Activated CD8-positive, alpha-beta memory T cell treated with anti-CD3 and anti-CD28 coated beads, Interleukin-2, amount 10 ng/mL, durations not matched to agents 7 days and 5 days (primary cell): ENCODE measurements around the gene SCUBE1. TPM values are rescaled to one million over a fixed set of nuclear protein-coding genes. Genes with fewer than 3 reads are reported as not detected.

Experiments used
- ATAC-seq: fragments of 150-1000 bp; cut with Tn5 transposase; one replicate; pipeline ENCODE4 v1.10.0; 2021; ENCODE audit warnings: moderate library complexity
- CTCF ChIA-PET: fragments of 350-600 bp; sonication (Branson Sonifier 250); formaldehyde crosslinking; loops from one replicate; lab custom pipeline; 2021; ENCODE audit warnings: antibody characterized with exemption; lab: Charles Lee
- DNase-seq: peaks from one replicate; pipeline ENCODE4 v3.0.0-alpha.2; 2020
- H3K27ac Mint-ChIP-seq: one replicate; pipeline ENCODE4 v1.8.0; 2021; ENCODE audit warnings: mild to moderate bottlenecking, mixed read lengths
- H3K27me3 Mint-ChIP-seq: one replicate; pipeline ENCODE4 v1.8.0; 2021; ENCODE audit warnings: mixed read lengths
- H3K36me3 Mint-ChIP-seq: one replicate; pipeline ENCODE4 v1.8.0; 2021; ENCODE audit warnings: mild to moderate bottlenecking, mixed read lengths
- H3K4me1 Mint-ChIP-seq: one replicate; pipeline ENCODE4 v1.8.0; 2021; ENCODE audit warnings: mixed read lengths
- H3K4me3 Mint-ChIP-seq: one replicate; pipeline ENCODE4 v1.8.0; 2021; ENCODE audit warnings: mild to moderate bottlenecking, moderate library complexity, mixed read lengths
- H3K9me3 Mint-ChIP-seq: one replicate; pipeline ENCODE4 v1.8.0; 2022; ENCODE audit warnings: low read depth, mixed read lengths
- total RNA-seq, 2 experiments: library from RNA; stranded (reverse); gene quantifications; one replicate each; pipeline ENCODE4 v1.2.3, GENCODE V29; 2021

SCUBE1 gene
- total RNA-seq, 2 experiments from 2014 or later = 0.40 to 3.0 TPM

GRCh38 chr22:43239193-43239780 is 103.9 kb downstream of the SCUBE1 start:
- no peak for DNase-seq
- ATAC-seq = no peak
- no peaks in the 10 kb centered on the region for H3K36me3 Mint-ChIP-seq
- no peaks in the 10 kb centered on the region for H3K4me1 Mint-ChIP-seq
- H3K9me3 Mint-ChIP-seq = no peaks in the 10 kb centered on the region
- H3K27me3 Mint-ChIP-seq = peaks cover 3% of the 10 kb centered on the region
- H3K4me3 Mint-ChIP-seq = no peak overlapping the region
- no peak overlapping the region for H3K27ac Mint-ChIP-seq
- CTCF ChIA-PET = interaction anchor here (2.1 kb wide), 1 partner anchor 107 kb away, joined by 6 read pairs; no protein-coding TSS in a partner anchor

GRCh38 chr22:43238526-43239006 is 104.6 kb downstream of the SCUBE1 start:
- ATAC-seq (no peak), DNase-seq (no peak)
- Mint-ChIP-seq H3K4me1 (no peaks in the 10 kb centered on the region), H3K9me3 (no peaks in the 10 kb centered on the region), H3K27ac (no peak overlapping the region), H3K4me3 (no peak overlapping the region), H3K27me3 (peaks cover 3% of the 10 kb centered on the region), H3K36me3 (no peaks in the 10 kb centered on the region)
- CTCF ChIA-PET = interaction anchor here (2.1 kb wide), 1 partner anchor 108 kb away, joined by 6 read pairs; no protein-coding TSS in a partner anchor

- DNase-seq (no peak), ATAC-seq (no peak)
- Mint-ChIP-seq H3K9me3 (no peaks in the 10 kb centered on the region), H3K36me3 (no peaks in the 10 kb centered on the region), H3K27ac (no peak overlapping the region), H3K27me3 (peaks cover 5% of the 10 kb centered on the region), H3K4me1 (no peaks in the 10 kb centered on the region), H3K4me3 (no peak overlapping the region)
- CTCF ChIA-PET = interaction anchor here (0.9 to 2.1 kb wide), 2 partner anchors 109 to 244 kb away, joined by 3 to 6 read pairs; no protein-coding TSS in a partner anchor
Observed at GRCh38 chr22:43237280-43237679, 105.9 kb downstream of the SCUBE1 start.

GRCh38 chr22:43236411-43237166 is 106.6 kb downstream of the SCUBE1 start:
- H3K9me3 Mint-ChIP-seq = no peaks in the 10 kb centered on the region
- H3K27ac Mint-ChIP-seq = no peak overlapping the region
- H3K36me3 Mint-ChIP-seq = no peaks in the 10 kb centered on the region
- CTCF ChIA-PET = no interaction called here
- DNase-seq (no peak), ATAC-seq (no peak)
- H3K27me3 Mint-ChIP-seq = peaks cover 5% of the 10 kb centered on the region
- H3K4me1 Mint-ChIP-seq = no peaks in the 10 kb centered on the region
- no peak overlapping the region for H3K4me3 Mint-ChIP-seq

- no peak overlapping the region for H3K27ac Mint-ChIP-seq
Observed at GRCh38 chr22:43235445-43236409, 107.4 kb downstream of the SCUBE1 start.

GRCh38 chr22:43234264-43234988 is 108.7 kb downstream of the SCUBE1 start:
- H3K27ac Mint-ChIP-seq = no peak overlapping the region
- CTCF ChIA-PET = interaction anchor here (0.7 to 1.0 kb wide), 4 partner anchors 39 to 152 kb away, joined by 3 to 6 read pairs (median 4); no protein-coding TSS in a partner anchor
- ATAC-seq (no peak), DNase-seq (no peak)
- no peaks in the 10 kb centered on the region for H3K9me3 Mint-ChIP-seq
- peaks cover 3% of the 10 kb centered on the region for H3K4me1 Mint-ChIP-seq
- H3K36me3 Mint-ChIP-seq = no peaks in the 10 kb centered on the region
- H3K4me3 Mint-ChIP-seq = no peak overlapping the region
- peaks cover 2% of the 10 kb centered on the region for H3K27me3 Mint-ChIP-seq

More at GRCh38 chr22:43235445-43236409, 107.4 kb downstream of the SCUBE1 start:
- DNase-seq (no peak), ATAC-seq (no peak)
- H3K4me1 Mint-ChIP-seq = peaks cover 3% of the 10 kb centered on the region
- H3K9me3 Mint-ChIP-seq = no peaks in the 10 kb centered on the region
- CTCF ChIA-PET = no interaction called here
- no peak overlapping the region for H3K4me3 Mint-ChIP-seq
- H3K36me3 Mint-ChIP-seq = no peaks in the 10 kb centered on the region
- peaks cover 5% of the 10 kb centered on the region for H3K27me3 Mint-ChIP-seq

- H3K27me3 Mint-ChIP-seq = peaks cover 2% of the 10 kb centered on the region
- H3K9me3 Mint-ChIP-seq = no peaks in the 10 kb centered on the region
- DNase-seq (no peak), ATAC-seq (no peak)
- no peaks in the 10 kb centered on the region for H3K36me3 Mint-ChIP-seq
- CTCF ChIA-PET = interaction anchor here (1.3 to 6.3 kb wide), 7 partner anchors 25 to 151 kb away, joined by 3 to 79 read pairs (median 30); no protein-coding TSS in a partner anchor
- H3K4me3 Mint-ChIP-seq = no peak overlapping the region
- peaks cover 3% of the 10 kb centered on the region for H3K4me1 Mint-ChIP-seq
- no peak overlapping the region for H3K27ac Mint-ChIP-seq
Observed at GRCh38 chr22:43233529-43233928, 109.6 kb downstream of the SCUBE1 start.

- Mint-ChIP-seq H3K4me1 (peaks cover 3% of the 10 kb centered on the region), H3K9me3 (no peaks in the 10 kb centered on the region), H3K27me3 (peaks cover 2% of the 10 kb centered on the region), H3K4me3 (no peak overlapping the region), H3K36me3 (no peaks in the 10 kb centered on the region), H3K27ac (no peak overlapping the region)
- ATAC-seq = no peak
- no peak for DNase-seq
- CTCF ChIA-PET = interaction anchor here (1.3 to 6.3 kb wide), 11 partner anchors 16 to 152 kb away, joined by 3 to 79 read pairs (median 13); no protein-coding TSS in a partner anchor
Observed at GRCh38 chr22:43232445-43232844, 110.7 kb downstream of the SCUBE1 start.

- H3K9me3 Mint-ChIP-seq = no peaks in the 10 kb centered on the region
- H3K27me3 Mint-ChIP-seq = peaks cover 2% of the 10 kb centered on the region
- DNase-seq (no peak), ATAC-seq (no peak)
- H3K4me1 Mint-ChIP-seq = peaks cover 6% of the 10 kb centered on the region
- no peak overlapping the region for H3K27ac Mint-ChIP-seq
- no peak overlapping the region for H3K4me3 Mint-ChIP-seq
- no peaks in the 10 kb centered on the region for H3K36me3 Mint-ChIP-seq
- CTCF ChIA-PET = interaction anchor here (0.6 to 6.3 kb wide), 25 partner anchors 9 to 581 kb away, joined by 3 to 79 read pairs (median 5); no protein-coding TSS in a partner anchor
Observed at GRCh38 chr22:43231724-43232034, 111.5 kb downstream of the SCUBE1 start.

- Mint-ChIP-seq H3K36me3 (no peaks in the 10 kb centered on the region), H3K27me3 (peaks cover 2% of the 10 kb centered on the region), H3K4me3 (no peak overlapping the region), H3K27ac (peak overlapping the region; percentile 36), H3K4me1 (peaks cover 6% of the 10 kb centered on the region), H3K9me3 (no peaks in the 10 kb centered on the region)
- peak; percentile 73 for ATAC-seq
- CTCF ChIA-PET = interaction anchor here (0.6 to 6.3 kb wide), 26 partner anchors 10 to 582 kb away, joined by 3 to 79 read pairs (median 4); no protein-coding TSS in a partner anchor
- peak; percentile 80 for DNase-seq
Observed at GRCh38 chr22:43230971-43231723, 112.0 kb downstream of the SCUBE1 start.

- Mint-ChIP-seq H3K36me3 (no peaks in the 10 kb centered on the region), H3K9me3 (no peaks in the 10 kb centered on the region), H3K27ac (no peak overlapping the region), H3K27me3 (peaks cover 2% of the 10 kb centered on the region), H3K4me3 (no peak overlapping the region), H3K4me1 (peaks cover 8% of the 10 kb centered on the region)
- ATAC-seq = no peak
- CTCF ChIA-PET = interaction anchor here (1.0 to 6.3 kb wide), 7 partner anchors 18 to 154 kb away, joined by 3 to 79 read pairs (median 30); no protein-coding TSS in a partner anchor
- DNase-seq = no peak
Observed at GRCh38 chr22:43230571-43230970, 112.6 kb downstream of the SCUBE1 start.
